Measurements from ENCODE around the gene NHSL2. TPM values are rescaled to one million over a fixed set of nuclear protein-coding genes. Genes with fewer than 3 reads are reported as not detected.

NHSL2 gene
- total RNA-seq, 1 donor from 2014 or later: 11.3 TPM

DNA sequence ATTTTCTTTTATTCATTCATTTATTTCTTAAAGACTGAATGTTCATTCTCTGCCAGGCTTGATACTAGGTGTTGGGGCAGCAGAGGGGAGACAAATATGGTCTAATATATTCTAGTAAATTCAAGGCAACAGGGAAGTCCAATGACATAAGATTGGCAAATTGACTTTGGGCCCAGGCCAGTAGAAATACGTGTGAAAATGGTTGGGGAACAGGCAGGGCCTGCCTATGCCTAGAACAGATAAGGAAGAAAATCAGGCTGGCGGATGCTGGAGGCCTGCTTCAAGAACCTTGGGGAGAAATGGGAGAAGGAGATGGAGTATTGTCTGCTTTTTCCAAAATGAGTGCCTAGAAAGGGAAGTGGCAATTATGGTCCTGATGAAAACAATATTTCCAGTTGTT is 112.4 kb downstream of the NHSL2 start:
- Mint-ChIP-seq H3K27ac (no peak overlapping the region), H3K4me1 (ENCODE audit: unreplicated experiment) (peaks cover 3% of the 10 kb centered on the region), H3K36me3 (no peaks in the 10 kb centered on the region), H3K27me3 (peaks cover 2% of the 10 kb centered on the region), H3K4me3 (no peak overlapping the region), H3K9me3 (no peaks in the 10 kb centered on the region)
- TF ChIP-seq, protein P1, sequence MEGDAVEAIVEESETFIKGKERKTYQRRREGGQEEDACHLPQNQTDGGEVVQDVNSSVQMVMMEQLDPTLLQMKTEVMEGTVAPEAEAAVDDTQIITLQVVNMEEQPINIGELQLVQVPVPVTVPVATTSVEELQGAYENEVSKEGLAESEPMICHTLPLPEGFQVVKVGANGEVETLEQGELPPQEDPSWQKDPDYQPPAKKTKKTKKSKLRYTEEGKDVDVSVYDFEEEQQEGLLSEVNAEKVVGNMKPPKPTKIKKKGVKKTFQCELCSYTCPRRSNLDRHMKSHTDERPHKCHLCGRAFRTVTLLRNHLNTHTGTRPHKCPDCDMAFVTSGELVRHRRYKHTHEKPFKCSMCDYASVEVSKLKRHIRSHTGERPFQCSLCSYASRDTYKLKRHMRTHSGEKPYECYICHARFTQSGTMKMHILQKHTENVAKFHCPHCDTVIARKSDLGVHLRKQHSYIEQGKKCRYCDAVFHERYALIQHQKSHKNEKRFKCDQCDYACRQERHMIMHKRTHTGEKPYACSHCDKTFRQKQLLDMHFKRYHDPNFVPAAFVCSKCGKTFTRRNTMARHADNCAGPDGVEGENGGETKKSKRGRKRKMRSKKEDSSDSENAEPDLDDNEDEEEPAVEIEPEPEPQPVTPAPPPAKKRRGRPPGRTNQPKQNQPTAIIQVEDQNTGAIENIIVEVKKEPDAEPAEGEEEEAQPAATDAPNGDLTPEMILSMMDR (conservative IDR thresholded peaks at IDR 0.05): no peak
- peak; percentile 10 for DNase-seq (ENCODE audit: extremely low spot score, unreplicated experiment)

DNA sequence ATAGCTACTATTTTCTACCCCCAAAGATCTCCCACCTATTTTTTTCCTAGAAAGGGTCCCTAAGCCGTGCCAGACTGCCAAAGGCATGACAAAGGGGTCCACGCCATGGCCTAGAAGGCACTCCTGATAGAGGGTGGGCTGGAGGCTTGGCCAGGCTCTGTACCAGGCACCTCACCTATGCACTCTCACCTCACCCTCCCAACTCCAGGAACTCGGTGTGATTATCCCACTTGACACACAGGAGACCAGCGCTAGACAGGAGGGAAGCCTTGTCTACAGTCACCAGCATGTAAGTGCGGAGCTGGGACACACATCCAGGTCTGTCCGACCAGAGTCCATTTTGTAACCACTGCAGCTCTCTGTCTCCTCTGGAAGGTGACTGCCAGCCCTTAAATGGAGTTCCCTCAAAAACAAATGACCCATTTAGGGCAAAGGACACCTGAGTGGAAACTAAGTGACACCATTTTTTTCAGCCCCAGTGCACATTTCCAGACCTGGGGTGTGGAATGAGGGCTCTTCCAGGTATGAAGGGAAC is 114.7 kb downstream of the NHSL2 start:
- Mint-ChIP-seq H3K27me3 (peaks cover 2% of the 10 kb centered on the region), H3K27ac (no peak overlapping the region), H3K4me3 (no peak overlapping the region), H3K36me3 (no peaks in the 10 kb centered on the region), H3K9me3 (no peaks in the 10 kb centered on the region), H3K4me1 (ENCODE audit: unreplicated experiment) (peaks cover 22% of the 10 kb centered on the region)
- TF ChIP-seq, protein P1 (conservative IDR thresholded peaks at IDR 0.05): no peak
- peak; percentile 42 for DNase-seq (ENCODE audit: extremely low spot score, unreplicated experiment)

DNA sequence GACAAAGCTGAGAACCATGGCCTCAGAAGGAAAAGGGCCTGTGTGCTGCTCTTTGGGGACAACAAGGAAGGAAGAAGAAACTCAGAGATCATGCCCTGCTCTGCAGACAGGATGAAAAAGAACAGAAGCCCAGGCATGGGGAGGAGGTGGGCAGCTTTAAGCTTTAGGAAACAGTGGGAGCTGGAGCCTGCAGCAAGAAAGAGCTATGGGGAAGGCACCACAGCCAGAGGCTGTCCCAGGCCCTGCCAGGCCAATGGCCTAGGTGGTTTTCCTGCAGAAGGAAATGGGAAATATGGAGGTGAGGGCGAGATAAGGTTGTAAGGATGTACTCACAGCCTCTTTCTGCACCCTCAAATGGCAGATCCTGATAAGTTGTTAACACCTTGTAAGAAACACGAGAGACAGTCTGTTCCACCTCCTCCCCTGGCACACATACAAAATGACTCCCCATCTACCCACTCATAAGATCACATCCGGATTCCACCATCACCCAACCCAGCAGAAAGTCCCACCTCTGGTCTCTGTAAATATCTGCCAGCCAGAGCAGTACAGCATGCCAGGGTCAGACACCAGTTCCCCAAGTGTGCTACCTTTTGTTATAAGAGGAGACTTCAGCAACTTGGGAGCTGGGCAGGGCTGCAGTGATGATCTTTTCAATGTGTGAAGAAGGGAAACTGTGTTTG is 115.8 kb downstream of the NHSL2 start:
- TF ChIP-seq, protein P1 (conservative IDR thresholded peaks at IDR 0.05): no peak
- Mint-ChIP-seq H3K4me3 (no peak overlapping the region), H3K9me3 (no peaks in the 10 kb centered on the region), H3K36me3 (no peaks in the 10 kb centered on the region), H3K4me1 (ENCODE audit: unreplicated experiment) (peaks cover 28% of the 10 kb centered on the region), H3K27me3 (no peaks in the 10 kb centered on the region), H3K27ac (no peak overlapping the region)
- peak; percentile 25 for DNase-seq (ENCODE audit: extremely low spot score, unreplicated experiment)

DNA sequence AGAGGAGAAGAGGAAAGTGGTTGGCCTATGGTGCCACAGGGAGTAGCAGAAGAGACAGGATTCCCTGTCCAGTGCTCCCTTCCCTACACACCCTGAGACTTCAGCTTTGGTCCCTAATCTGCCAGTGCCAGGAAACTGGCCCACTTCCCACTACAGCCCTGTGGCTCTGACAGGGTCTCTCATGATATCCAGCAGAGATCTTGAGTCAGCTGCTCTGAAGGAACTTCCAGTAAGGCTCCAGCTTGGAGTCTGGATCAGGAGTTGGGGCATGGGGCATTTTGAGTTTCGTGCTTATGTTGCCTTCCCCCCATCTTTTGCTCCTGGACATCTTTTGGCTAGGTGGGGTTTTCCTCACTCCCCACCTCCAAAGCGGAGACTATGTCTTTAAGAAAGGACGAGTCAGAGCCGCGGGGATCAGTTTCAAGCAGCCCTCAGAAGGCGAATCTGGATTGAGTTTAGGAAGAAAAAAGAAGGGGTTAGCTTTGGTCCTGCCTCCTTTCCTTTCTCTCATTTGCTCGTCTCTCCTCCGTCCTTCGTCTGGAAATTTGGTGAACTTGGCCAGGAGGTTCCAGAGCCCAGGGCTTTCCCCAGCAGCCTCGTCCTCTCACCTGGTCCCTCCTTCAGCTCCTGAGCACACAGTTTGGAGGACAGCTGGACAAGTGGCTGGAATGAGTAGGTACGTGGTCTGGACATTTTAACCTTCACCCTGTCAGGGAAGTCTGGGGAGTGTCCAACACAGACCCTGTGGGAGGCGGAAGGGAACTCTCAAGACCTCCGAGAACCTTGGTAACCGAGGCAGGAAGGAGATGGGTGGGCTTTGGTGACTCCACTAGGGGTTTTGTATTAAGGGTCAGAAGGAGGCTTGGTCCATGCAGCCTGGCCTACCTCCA is 116.6 kb downstream of the NHSL2 start:
- no peaks in the 10 kb centered on the region for H3K9me3 Mint-ChIP-seq
- no peaks in the 10 kb centered on the region for H3K27me3 Mint-ChIP-seq
- H3K36me3 Mint-ChIP-seq: no peaks in the 10 kb centered on the region
- no peak overlapping the region for H3K27ac Mint-ChIP-seq
- H3K4me3 Mint-ChIP-seq: no peak overlapping the region
- DNase-seq (ENCODE audit: extremely low spot score, unreplicated experiment): peak; percentile 24
- peaks cover 28% of the 10 kb centered on the region for H3K4me1 Mint-ChIP-seq (ENCODE audit: unreplicated experiment)
- TF ChIP-seq, protein P1 (conservative IDR thresholded peaks at IDR 0.05): no peak

DNA sequence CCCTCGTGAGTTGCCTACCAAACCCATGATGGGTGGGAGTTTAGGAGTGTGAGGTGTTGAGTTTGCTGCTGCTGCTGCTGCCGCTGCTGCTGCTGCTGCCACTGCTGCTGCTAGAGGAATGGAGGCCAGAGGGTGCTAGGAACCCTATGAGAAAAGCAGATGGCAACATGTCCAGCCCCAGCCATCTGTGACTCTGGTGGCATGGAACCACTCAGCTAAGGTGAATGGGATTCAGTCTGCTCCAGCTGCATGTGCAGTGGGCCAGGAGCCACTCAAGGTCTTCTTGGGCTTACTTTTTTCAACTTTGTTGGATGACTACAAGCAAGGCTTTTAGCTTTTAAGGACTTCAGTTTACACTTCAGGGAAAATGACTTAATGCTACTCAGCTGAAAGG is 117.3 kb downstream of the NHSL2 start:
- Mint-ChIP-seq H3K4me1 (ENCODE audit: unreplicated experiment) (peaks cover 28% of the 10 kb centered on the region), H3K36me3 (no peaks in the 10 kb centered on the region), H3K27me3 (no peaks in the 10 kb centered on the region), H3K27ac (no peak overlapping the region), H3K4me3 (no peak overlapping the region), H3K9me3 (no peaks in the 10 kb centered on the region)
- TF ChIP-seq, protein P1 (conservative IDR thresholded peaks at IDR 0.05): no peak
- no peak for DNase-seq (ENCODE audit: extremely low spot score, unreplicated experiment)
